ENCODE results near the gene GRAMD1A. TPM values are rescaled to one million over a fixed set of nuclear protein-coding genes. Genes with fewer than 3 reads are reported as not detected.
A peak's percentile ranks its signal among the peaks of the same experiment; 100 is the strongest.

Gene GRAMD1A
- total RNA-seq, 1 donor from 2014 or later, result 67.4 TPM

GRCh38 chr19:35060160-35060855, 60.2 kb downstream of the GRAMD1A start:
- H3K36me3 ChIP-seq (ENCODE audit: insufficient read depth, low read length), result no peaks in the 10 kb centered on the region
- no peaks in the 10 kb centered on the region for H3K9me3 ChIP-seq (ENCODE audit: insufficient read depth, low read depth, low read length)
- TF ChIP-seq CTCF (IDR thresholded peaks at IDR 0.05; ENCODE audit: insufficient read depth, low read depth, low read length), result no peak
- no peak for TF ChIP-seq EZH2 (IDR thresholded peaks at IDR 0.05; ENCODE audit: insufficient read depth, low read length)
- Mint-ChIP-seq H3K9me3 (ENCODE audit: unreplicated experiment) (peaks cover 5% of the 10 kb centered on the region), H3K4me1 (ENCODE audit: low read depth, unreplicated experiment) (peaks cover 3% of the 10 kb centered on the region), H3K27me3 (ENCODE audit: low read depth, unreplicated experiment) (peaks cover 33% of the 10 kb centered on the region), H3K4me3 (ENCODE audit: unreplicated experiment) (no peak overlapping the region), H3K27ac (ENCODE audit: unreplicated experiment) (no peak overlapping the region), H3K36me3 (ENCODE audit: low read depth, unreplicated experiment) (no peaks in the 10 kb centered on the region)
- no peak for DNase-seq (ENCODE audit: low read depth)
- H3K27ac ChIP-seq (ENCODE audit: low read depth, low read length), result no peak overlapping the region
- H3K4me2 ChIP-seq (ENCODE audit: low read length), result no peak overlapping the region
- no peak overlapping the region for H3K4me3 ChIP-seq (ENCODE audit: insufficient read depth, low read depth, low read length)
- H3K79me2 ChIP-seq (ENCODE audit: insufficient read depth, low read length), result no peaks in the 10 kb centered on the region
- no peaks in the 10 kb centered on the region for H3K4me1 ChIP-seq (ENCODE audit: insufficient read depth, low read length)
- no peak overlapping the region for H2AFZ ChIP-seq (ENCODE audit: low read depth, low read length)
- no peak for FAIRE-seq
- H4K20me1 ChIP-seq (ENCODE audit: insufficient read depth, low read length), result no peaks in the 10 kb centered on the region
- no peak overlapping the region for H3K9ac ChIP-seq (ENCODE audit: low read length)
- peaks cover 9% of the 10 kb centered on the region for H3K27me3 ChIP-seq (ENCODE audit: insufficient read depth, low read length)

GRCh38 chr19:35061583-35062373, 61.7 kb downstream of the GRAMD1A start:
- TF ChIP-seq CTCF (IDR thresholded peaks at IDR 0.05; ENCODE audit: insufficient read depth, low read depth, low read length), result no peak
- Histone ChIP-seq H3K27ac (ENCODE audit: low read depth, low read length) (no peak overlapping the region), H3K9ac (ENCODE audit: low read length) (no peak overlapping the region), H3K9me3 (ENCODE audit: insufficient read depth, low read depth, low read length) (no peaks in the 10 kb centered on the region), H3K4me3 (ENCODE audit: insufficient read depth, low read depth, low read length) (no peak overlapping the region), H2AFZ (ENCODE audit: low read depth, low read length) (no peak overlapping the region), H3K79me2 (ENCODE audit: insufficient read depth, low read length) (no peaks in the 10 kb centered on the region), H3K4me1 (ENCODE audit: insufficient read depth, low read length) (no peaks in the 10 kb centered on the region), H3K27me3 (ENCODE audit: insufficient read depth, low read length) (peaks cover 2% of the 10 kb centered on the region), H3K36me3 (ENCODE audit: insufficient read depth, low read length) (no peaks in the 10 kb centered on the region), H4K20me1 (ENCODE audit: insufficient read depth, low read length) (no peaks in the 10 kb centered on the region), H3K4me2 (ENCODE audit: low read length) (no peak overlapping the region)
- H3K9me3 Mint-ChIP-seq (ENCODE audit: unreplicated experiment), result peaks cover 5% of the 10 kb centered on the region
- DNase-seq (ENCODE audit: low read depth), result peak; percentile 28
- H3K4me3 Mint-ChIP-seq (ENCODE audit: unreplicated experiment), result no peak overlapping the region
- no peak overlapping the region for H3K27ac Mint-ChIP-seq (ENCODE audit: unreplicated experiment)
- no peaks in the 10 kb centered on the region for H3K36me3 Mint-ChIP-seq (ENCODE audit: low read depth, unreplicated experiment)
- no peaks in the 10 kb centered on the region for H3K4me1 Mint-ChIP-seq (ENCODE audit: low read depth, unreplicated experiment)
- peaks cover 24% of the 10 kb centered on the region for H3K27me3 Mint-ChIP-seq (ENCODE audit: low read depth, unreplicated experiment)
- FAIRE-seq, result no peak

- Mint-ChIP-seq H3K4me3 (ENCODE audit: unreplicated experiment) (no peak overlapping the region), H3K27ac (ENCODE audit: unreplicated experiment) (no peak overlapping the region), H3K4me1 (ENCODE audit: low read depth, unreplicated experiment) (no peaks in the 10 kb centered on the region), H3K36me3 (ENCODE audit: low read depth, unreplicated experiment) (no peaks in the 10 kb centered on the region), H3K27me3 (ENCODE audit: low read depth, unreplicated experiment) (peaks cover 23% of the 10 kb centered on the region), H3K9me3 (ENCODE audit: unreplicated experiment) (peaks cover 5% of the 10 kb centered on the region)
- H3K4me1 ChIP-seq (ENCODE audit: insufficient read depth, low read length), result no peaks in the 10 kb centered on the region
- DNase-seq (ENCODE audit: low read depth), result no peak
- H2AFZ ChIP-seq (ENCODE audit: low read depth, low read length), result no peak overlapping the region
- no peak for TF ChIP-seq CTCF (IDR thresholded peaks at IDR 0.05; ENCODE audit: insufficient read depth, low read depth, low read length)
- no peak for TF ChIP-seq EZH2 (IDR thresholded peaks at IDR 0.05; ENCODE audit: insufficient read depth, low read length)
- H4K20me1 ChIP-seq (ENCODE audit: insufficient read depth, low read length), result no peaks in the 10 kb centered on the region
- H3K36me3 ChIP-seq (ENCODE audit: insufficient read depth, low read length), result no peaks in the 10 kb centered on the region
- H3K27ac ChIP-seq (ENCODE audit: low read depth, low read length), result no peak overlapping the region
- H3K27me3 ChIP-seq (ENCODE audit: insufficient read depth, low read length), result no peaks in the 10 kb centered on the region
- no peak overlapping the region for H3K4me3 ChIP-seq (ENCODE audit: insufficient read depth, low read depth, low read length)
- FAIRE-seq, result no peak
- H3K9ac ChIP-seq (ENCODE audit: low read length), result no peak overlapping the region
- no peaks in the 10 kb centered on the region for H3K79me2 ChIP-seq (ENCODE audit: insufficient read depth, low read length)
- H3K4me2 ChIP-seq (ENCODE audit: low read length), result no peak overlapping the region
- no peaks in the 10 kb centered on the region for H3K9me3 ChIP-seq (ENCODE audit: insufficient read depth, low read depth, low read length)
Measured at GRCh38 chr19:35062942-35063341, 62.8 kb downstream of the GRAMD1A start.

All from astrocyte (in vitro differentiated cells and primary cell).